Parathyroid adenoma (tissue), 2 donors: Measurements from ENCODE around the gene PCNX2.

Experiments used
- H2AFZ ChIP-seq: fragments of 300-600 bp; sonication (generic); one replicate; pipeline ENCODE4 v1.7.0; 2017; ENCODE audit warnings: antibody characterized with exemption, mild to moderate bottlenecking
- H3K27ac ChIP-seq: fragments of 300-600 bp; sonication (generic); one replicate; pipeline ENCODE4 v1.7.0; 2017
- H3K27me3 ChIP-seq: fragments of 300-600 bp; sonication (generic); one replicate; pipeline ENCODE4 v1.7.0; 2017; ENCODE audit warnings: low read length; ENCODE audit not compliant: control insufficient read depth, insufficient read depth
- H3K36me3 ChIP-seq: fragments of 300-600 bp; sonication (generic); one replicate; pipeline ENCODE4 v1.7.0; 2017; ENCODE audit warnings: low read length; ENCODE audit not compliant: control insufficient read depth, insufficient read depth
- H3K4me1 ChIP-seq: fragments of 300-600 bp; sonication (generic); one replicate; pipeline ENCODE4 v1.7.0; 2017; ENCODE audit warnings: control low read depth
- H3K4me2 ChIP-seq: fragments of 300-600 bp; sonication (generic); one replicate; pipeline ENCODE4 v1.7.0; 2017; ENCODE audit warnings: low read length
- H3K4me3 ChIP-seq: fragments of 300-600 bp; sonication (generic); one replicate; pipeline ENCODE4 v1.7.0; 2017; ENCODE audit warnings: low read depth, low read length
- H3K79me2 ChIP-seq: fragments of 300-600 bp; sonication (generic); one replicate; pipeline ENCODE4 v1.7.0; 2017; ENCODE audit warnings: control low read depth
- H3K9ac ChIP-seq: fragments of 300-600 bp; sonication (generic); one replicate; pipeline ENCODE4 v1.7.0; 2017; ENCODE audit warnings: mild to moderate bottlenecking
- H3K9me3 ChIP-seq: fragments of 300-600 bp; sonication (generic); one replicate; pipeline ENCODE4 v1.7.0; 2017; ENCODE audit warnings: low read length; ENCODE audit not compliant: control insufficient read depth
- CTCF ChIP-seq: fragments of 300-600 bp; sonication (generic); IDR thresholded peaks from one replicate; pipeline ENCODE4 v1.7.0; 2017; ENCODE audit warnings: antibody characterized with exemption, mild to moderate bottlenecking
- donor health status: primary hyperparathyroidism.

PCNX2 gene

GRCh38 chr1:233240371-233240770 lies 55.2 kb downstream of the PCNX2 start:
- no peak for TF ChIP-seq CTCF
- Histone ChIP-seq H3K27ac (no peak overlapping the region), H3K79me2 (no peaks in the 10 kb centered on the region), H3K9ac (no peak overlapping the region), H3K4me2 (no peak overlapping the region), H3K27me3 (no peaks in the 10 kb centered on the region), H3K36me3 (no peaks in the 10 kb centered on the region), H3K9me3 (no peaks in the 10 kb centered on the region), H2AFZ (no peak overlapping the region), H3K4me1 (no peaks in the 10 kb centered on the region), H3K4me3 (no peak overlapping the region)

GRCh38 chr1:233238884-233239431 lies 56.6 kb downstream of the PCNX2 start:
- Histone ChIP-seq H3K9ac (no peak overlapping the region), H3K4me3 (no peak overlapping the region), H3K79me2 (no peaks in the 10 kb centered on the region), H3K27ac (no peak overlapping the region), H3K9me3 (no peaks in the 10 kb centered on the region), H2AFZ (no peak overlapping the region), H3K4me1 (no peaks in the 10 kb centered on the region), H3K4me2 (no peak overlapping the region), H3K36me3 (no peaks in the 10 kb centered on the region), H3K27me3 (no peaks in the 10 kb centered on the region)
- TF ChIP-seq CTCF = no peak

GRCh38 chr1:233237647-233238046 lies 57.9 kb downstream of the PCNX2 start:
- H3K4me2 ChIP-seq = no peak overlapping the region
- H3K27ac ChIP-seq = no peak overlapping the region
- no peak overlapping the region for H3K9ac ChIP-seq
- no peaks in the 10 kb centered on the region for H3K36me3 ChIP-seq
- H3K4me3 ChIP-seq = no peak overlapping the region
- no peaks in the 10 kb centered on the region for H3K9me3 ChIP-seq
- no peaks in the 10 kb centered on the region for H3K27me3 ChIP-seq
- H2AFZ ChIP-seq = no peak overlapping the region
- H3K4me1 ChIP-seq = no peaks in the 10 kb centered on the region
- TF ChIP-seq CTCF = no peak
- no peaks in the 10 kb centered on the region for H3K79me2 ChIP-seq

- no peak for TF ChIP-seq CTCF
- H2AFZ ChIP-seq = no peak overlapping the region
- no peak overlapping the region for H3K27ac ChIP-seq
- H3K9ac ChIP-seq = no peak overlapping the region
- no peaks in the 10 kb centered on the region for H3K36me3 ChIP-seq
- no peak overlapping the region for H3K4me2 ChIP-seq
- H3K4me3 ChIP-seq = no peak overlapping the region
- H3K27me3 ChIP-seq = no peaks in the 10 kb centered on the region
- H3K9me3 ChIP-seq = no peaks in the 10 kb centered on the region
- no peaks in the 10 kb centered on the region for H3K4me1 ChIP-seq
- no peaks in the 10 kb centered on the region for H3K79me2 ChIP-seq
These were observed 62.0 kb downstream of the PCNX2 start for GRCh38 chr1:233233508-233234040.

- H3K4me1 ChIP-seq = no peaks in the 10 kb centered on the region
- no peak overlapping the region for H3K27ac ChIP-seq
- H3K9me3 ChIP-seq = no peaks in the 10 kb centered on the region
- no peaks in the 10 kb centered on the region for H3K27me3 ChIP-seq
- no peak overlapping the region for H3K9ac ChIP-seq
- no peak overlapping the region for H3K4me3 ChIP-seq
- no peaks in the 10 kb centered on the region for H3K36me3 ChIP-seq
- no peaks in the 10 kb centered on the region for H3K79me2 ChIP-seq
- no peak overlapping the region for H3K4me2 ChIP-seq
- no peak for TF ChIP-seq CTCF
- H2AFZ ChIP-seq = no peak overlapping the region
These were observed 65.5 kb downstream of the PCNX2 start for GRCh38 chr1:233230011-233230410.
